ENCODE data around the gene RTN4RL1. TPM values are rescaled to one million over a fixed set of nuclear protein-coding genes. Genes with fewer than 3 reads are reported as not detected.

Gene RTN4RL1
- total and polyA plus RNA-seq, 9 of the 15 experiments (the other 6 are each of a cell fraction or from before 2014, with no cell fraction given) = 0.04 to 0.06 (median 0.04) TPM; not detected in 5

DNA sequence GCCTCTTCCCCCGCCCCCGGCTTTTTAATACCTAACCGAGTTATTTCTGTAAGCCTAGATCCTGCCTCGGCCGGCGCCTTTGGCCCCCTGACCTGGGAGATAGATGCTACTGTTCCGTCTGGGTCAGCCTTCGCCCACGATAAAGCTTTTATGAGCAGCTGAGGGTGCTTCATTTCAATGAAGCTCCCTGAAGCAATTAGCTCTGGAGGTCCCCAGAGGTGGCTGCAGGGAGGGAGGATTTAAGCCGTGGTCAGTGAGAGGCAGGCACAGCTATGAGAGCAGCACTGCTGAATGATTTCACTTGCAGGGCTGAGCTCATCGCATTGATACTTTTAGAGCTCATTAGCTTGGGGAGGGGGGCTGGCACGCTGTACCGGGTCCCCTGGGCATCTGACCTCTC lies 105.9 kb downstream of the RTN4RL1 start:
- intact Hi-C loops (cut with micrococcal nuclease) (no loop called here), in situ Hi-C loops (cut with MboI) (loop anchor here (25.0 kb wide), 1 partner anchor 318 kb away; no protein-coding TSS in a partner anchor)
- no peak for DNase-seq (ENCODE audit: extremely low read depth in 1 of 4, low spot score in 3 of 4)
- Histone ChIP-seq H3K79me2 (ENCODE audit: control insufficient read depth, insufficient read depth, low read length) (no peaks in the 10 kb centered on the region), H3K4me2 (ENCODE audit: insufficient read depth, low read length) (no peak overlapping the region), H3K9me1 (ENCODE audit: control insufficient read depth, insufficient read depth, low read length) (no peaks in the 10 kb centered on the region), H3K27me3 (ENCODE audit: control insufficient read depth in 2 of 2, insufficient read depth in 2 of 2, low read length in 2 of 2) (peaks cover 28 to 47% of the 10 kb centered on the region in 2 experiments), H3K36me3 (ENCODE audit: control insufficient read depth, insufficient read depth, low read length) (no peaks in the 10 kb centered on the region), H3K4me1 (replicated peaks in 1 of 2; ENCODE audit: control insufficient read depth in 2 of 2, insufficient read depth in 2 of 2, low read length in 2 of 2) (peaks cover 0 to 11% of the 10 kb centered on the region in 2 experiments; a peak in 2 of 5 replicates), H3K9ac (ENCODE audit: insufficient read depth in 1 of 2, low read depth in 2 of 2, low read length in 2 of 2) (no peak overlapping the region), H2AFZ (ENCODE audit: low read depth, low read length) (no peak overlapping the region), H3K9me3 (replicated peaks; ENCODE audit: control insufficient read depth, insufficient read depth, low read depth, low read length) (no peaks in the 10 kb centered on the region), H3K4me3 (no peak overlapping the region), H4K20me1 (replicated peaks; ENCODE audit: control insufficient read depth, insufficient read depth, low read length) (no peaks in the 10 kb centered on the region), H3K27ac (ENCODE audit: extremely low read depth, low read depth, low read length) (no peak overlapping the region)
- CTCF ChIA-PET (ENCODE audit: low intra/inter-chr PET ratio) = no interaction called here
- FAIRE-seq = no peak
- no peak for ATAC-seq
- TF ChIP-seq PTBP1 (IDR thresholded peaks at IDR 0.05; ENCODE audit: low read depth, low read length) (no peak), ZNF408 (CRISPR knock-in tag; IDR thresholded peaks at IDR 0.05; ENCODE audit: low read depth) (no peak), TAF1 (IDR thresholded peaks at IDR 0.05; ENCODE audit: control insufficient read depth, extremely low read depth, insufficient read depth, low read length, severe bottlenecking) (no peak), RCOR1 (IDR thresholded peaks at IDR 0.05; ENCODE audit: borderline replicate concordance in 1 of 2, low read depth in 2 of 2, low read length in 2 of 2) (no peak), HDGF (IDR thresholded peaks at IDR 0.05) (no peak)
- TF ChIP-seq, protein P1, sequence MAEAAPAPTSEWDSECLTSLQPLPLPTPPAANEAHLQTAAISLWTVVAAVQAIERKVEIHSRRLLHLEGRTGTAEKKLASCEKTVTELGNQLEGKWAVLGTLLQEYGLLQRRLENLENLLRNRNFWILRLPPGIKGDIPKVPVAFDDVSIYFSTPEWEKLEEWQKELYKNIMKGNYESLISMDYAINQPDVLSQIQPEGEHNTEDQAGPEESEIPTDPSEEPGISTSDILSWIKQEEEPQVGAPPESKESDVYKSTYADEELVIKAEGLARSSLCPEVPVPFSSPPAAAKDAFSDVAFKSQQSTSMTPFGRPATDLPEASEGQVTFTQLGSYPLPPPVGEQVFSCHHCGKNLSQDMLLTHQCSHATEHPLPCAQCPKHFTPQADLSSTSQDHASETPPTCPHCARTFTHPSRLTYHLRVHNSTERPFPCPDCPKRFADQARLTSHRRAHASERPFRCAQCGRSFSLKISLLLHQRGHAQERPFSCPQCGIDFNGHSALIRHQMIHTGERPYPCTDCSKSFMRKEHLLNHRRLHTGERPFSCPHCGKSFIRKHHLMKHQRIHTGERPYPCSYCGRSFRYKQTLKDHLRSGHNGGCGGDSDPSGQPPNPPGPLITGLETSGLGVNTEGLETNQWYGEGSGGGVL (CRISPR knock-in tag; IDR thresholded peaks at IDR 0.05) = no peak
- TF ChIP-seq, protein P2, sequence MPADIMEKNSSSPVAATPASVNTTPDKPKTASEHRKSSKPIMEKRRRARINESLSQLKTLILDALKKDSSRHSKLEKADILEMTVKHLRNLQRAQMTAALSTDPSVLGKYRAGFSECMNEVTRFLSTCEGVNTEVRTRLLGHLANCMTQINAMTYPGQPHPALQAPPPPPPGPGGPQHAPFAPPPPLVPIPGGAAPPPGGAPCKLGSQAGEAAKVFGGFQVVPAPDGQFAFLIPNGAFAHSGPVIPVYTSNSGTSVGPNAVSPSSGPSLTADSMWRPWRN (IDR thresholded peaks at IDR 0.05; ENCODE audit: low read depth) = no peak
- 7% methylated on average over 12 of the region's 13 CpGs for WGBS (ENCODE audit: insufficient coverage, low coverage, missing lambda C conversion rate)
- no TSS peak for BruUV-seq (replicated peaks)
- POLR2A ChIA-PET = interaction anchor here (0.7 kb wide), 1 partner anchor 12 kb away, joined by 3 read pairs; no protein-coding TSS in a partner anchor
